ENCODE measurements around the gene GOLGA3.

GOLGA3 gene

DNA sequence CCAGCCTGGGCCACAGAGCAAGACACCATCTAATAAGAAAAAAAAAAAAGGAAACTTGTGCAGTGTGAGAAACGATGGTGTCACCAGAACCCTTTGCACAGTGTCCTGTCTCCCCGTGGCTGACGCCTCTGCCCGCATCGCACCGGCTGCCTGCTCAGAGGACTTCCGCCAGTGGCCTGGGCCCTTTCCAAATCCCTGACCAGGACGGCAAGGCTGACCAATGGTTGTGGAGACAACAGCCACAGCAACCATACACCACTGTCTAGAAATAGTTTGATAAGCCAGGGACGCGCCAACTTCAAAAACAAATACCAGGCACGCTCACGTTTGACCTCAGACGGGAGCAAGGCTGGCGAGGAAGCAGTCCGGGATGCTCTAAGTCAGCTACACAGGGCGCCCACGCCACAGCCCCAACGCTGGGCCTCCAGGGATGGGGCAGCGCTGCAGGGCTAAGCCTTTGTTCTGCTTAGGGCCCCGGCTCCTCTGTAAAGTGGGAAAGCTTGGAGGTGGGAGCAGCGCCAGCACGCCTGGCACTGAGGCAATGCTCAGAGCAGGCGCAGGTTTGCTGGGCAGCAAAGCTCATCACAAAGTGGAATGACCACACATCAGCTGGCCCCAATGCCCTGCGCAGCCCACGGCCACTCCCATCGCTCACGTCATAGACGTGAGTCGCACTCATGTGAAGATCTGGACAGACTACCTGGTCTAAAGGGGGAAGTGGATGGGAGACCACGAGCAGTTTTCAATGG is 105.5 kb downstream of the GOLGA3 start:
- Mint-ChIP-seq H3K36me3 (ENCODE audit: low read depth) (peaks cover 66% of the 10 kb centered on the region), H3K27me3 (ENCODE audit: low read depth) (no peaks in the 10 kb centered on the region), H3K27ac (no peak overlapping the region), H3K4me1 (no peaks in the 10 kb centered on the region), H3K9me3 (no peaks in the 10 kb centered on the region), H3K4me3 (no peak overlapping the region)
- no peak for TF ChIP-seq CTCF (IDR thresholded peaks at IDR 0.05; ENCODE audit: unreplicated experiment in 3 of 3)

GRCh38 chr12:132720606-132721345 is 107.9 kb downstream of the GOLGA3 start:
- no peak for TF ChIP-seq CTCF (IDR thresholded peaks at IDR 0.05; ENCODE audit: unreplicated experiment in 3 of 3)
- H3K36me3 Mint-ChIP-seq (ENCODE audit: low read depth) = peaks cover 54% of the 10 kb centered on the region
- no peaks in the 10 kb centered on the region for H3K4me1 Mint-ChIP-seq
- no peak overlapping the region for H3K4me3 Mint-ChIP-seq
- H3K27me3 Mint-ChIP-seq (ENCODE audit: low read depth) = no peaks in the 10 kb centered on the region
- H3K9me3 Mint-ChIP-seq = no peaks in the 10 kb centered on the region
- H3K27ac Mint-ChIP-seq = no peak overlapping the region

GRCh38 chr12:132719954-132720324 is 108.7 kb downstream of the GOLGA3 start:
- Mint-ChIP-seq H3K4me1 (no peaks in the 10 kb centered on the region), H3K9me3 (no peaks in the 10 kb centered on the region), H3K27me3 (ENCODE audit: low read depth) (no peaks in the 10 kb centered on the region), H3K36me3 (ENCODE audit: low read depth) (peaks cover 46% of the 10 kb centered on the region), H3K4me3 (no peak overlapping the region), H3K27ac (no peak overlapping the region)
- TF ChIP-seq CTCF (IDR thresholded peaks at IDR 0.05; ENCODE audit: unreplicated experiment in 3 of 3) = no peak

GRCh38 chr12:132719141-132719953 is 109.3 kb downstream of the GOLGA3 start:
- no peak overlapping the region for H3K27ac Mint-ChIP-seq
- H3K36me3 Mint-ChIP-seq (ENCODE audit: low read depth) = peaks cover 48% of the 10 kb centered on the region
- no peaks in the 10 kb centered on the region for H3K9me3 Mint-ChIP-seq
- H3K4me3 Mint-ChIP-seq = no peak overlapping the region
- H3K4me1 Mint-ChIP-seq = no peaks in the 10 kb centered on the region
- no peak for TF ChIP-seq CTCF (IDR thresholded peaks at IDR 0.05; ENCODE audit: unreplicated experiment in 3 of 3)
- no peaks in the 10 kb centered on the region for H3K27me3 Mint-ChIP-seq (ENCODE audit: low read depth)
